ENCODE results near the gene TNNT2. TPM values are rescaled to one million over a fixed set of nuclear protein-coding genes. Genes with fewer than 3 reads are reported as not detected.

Gene TNNT2
- total RNA-seq, 4 donors from 2014 or later = 2.0 to 2.4 (median 2.1) TPM; not detected in 1

- TF ChIP-seq, protein P1, sequence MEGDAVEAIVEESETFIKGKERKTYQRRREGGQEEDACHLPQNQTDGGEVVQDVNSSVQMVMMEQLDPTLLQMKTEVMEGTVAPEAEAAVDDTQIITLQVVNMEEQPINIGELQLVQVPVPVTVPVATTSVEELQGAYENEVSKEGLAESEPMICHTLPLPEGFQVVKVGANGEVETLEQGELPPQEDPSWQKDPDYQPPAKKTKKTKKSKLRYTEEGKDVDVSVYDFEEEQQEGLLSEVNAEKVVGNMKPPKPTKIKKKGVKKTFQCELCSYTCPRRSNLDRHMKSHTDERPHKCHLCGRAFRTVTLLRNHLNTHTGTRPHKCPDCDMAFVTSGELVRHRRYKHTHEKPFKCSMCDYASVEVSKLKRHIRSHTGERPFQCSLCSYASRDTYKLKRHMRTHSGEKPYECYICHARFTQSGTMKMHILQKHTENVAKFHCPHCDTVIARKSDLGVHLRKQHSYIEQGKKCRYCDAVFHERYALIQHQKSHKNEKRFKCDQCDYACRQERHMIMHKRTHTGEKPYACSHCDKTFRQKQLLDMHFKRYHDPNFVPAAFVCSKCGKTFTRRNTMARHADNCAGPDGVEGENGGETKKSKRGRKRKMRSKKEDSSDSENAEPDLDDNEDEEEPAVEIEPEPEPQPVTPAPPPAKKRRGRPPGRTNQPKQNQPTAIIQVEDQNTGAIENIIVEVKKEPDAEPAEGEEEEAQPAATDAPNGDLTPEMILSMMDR (IDR thresholded peaks at IDR 0.05) = no peak
- peak; percentile 34 for ATAC-seq (ENCODE audit: low FRiP score)
- DNase-seq (ENCODE audit: low spot score) = no peak
These were observed 27.4 kb upstream of the TNNT2 start for GRCh38 chr1:201404722-201405483.

- no peak for DNase-seq (ENCODE audit: low spot score)
- TF ChIP-seq, protein P1 (IDR thresholded peaks at IDR 0.05) = no peak
- no peak for ATAC-seq (ENCODE audit: low FRiP score)
These were observed 26.6 kb upstream of the TNNT2 start for GRCh38 chr1:201404055-201404454.

GRCh38 chr1:201403359-201403758 lies 25.9 kb upstream of the TNNT2 start:
- ATAC-seq (ENCODE audit: low FRiP score) (no peak), DNase-seq (ENCODE audit: low spot score) (no peak)
- TF ChIP-seq, protein P1 (IDR thresholded peaks at IDR 0.05) = no peak

GRCh38 chr1:201401700-201402099 lies 24.2 kb upstream of the TNNT2 start:
- ATAC-seq (ENCODE audit: low FRiP score) = no peak
- TF ChIP-seq, protein P1 (IDR thresholded peaks at IDR 0.05) = no peak
- no peak for DNase-seq (ENCODE audit: low spot score)

DNA sequence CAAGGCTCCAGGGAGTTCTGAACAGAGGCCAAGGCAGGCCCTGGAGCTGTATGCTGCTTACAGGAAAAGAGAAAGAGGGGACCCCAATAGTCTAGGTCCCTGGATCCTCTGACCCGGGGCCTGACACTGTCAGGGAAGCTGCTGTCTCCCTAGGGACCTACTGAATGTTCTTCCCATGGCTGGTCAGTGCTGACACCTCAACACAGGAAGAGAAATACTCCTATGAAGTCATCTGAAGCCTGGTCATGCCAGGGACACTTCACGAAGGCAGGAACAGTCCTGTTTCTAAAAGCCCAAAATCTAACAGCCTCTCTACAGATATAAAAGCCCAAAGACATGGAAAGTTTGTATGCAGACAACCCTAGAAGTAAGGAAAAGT lies 23.4 kb upstream of the TNNT2 start:
- ATAC-seq (ENCODE audit: low FRiP score) (no peak), DNase-seq (ENCODE audit: low spot score) (no peak)
- TF ChIP-seq, protein P1 (IDR thresholded peaks at IDR 0.05) = no peak

GRCh38 chr1:201400212-201400851 lies 22.9 kb upstream of the TNNT2 start:
- TF ChIP-seq, protein P1 (IDR thresholded peaks at IDR 0.05) = no peak
- DNase-seq (ENCODE audit: low spot score) (no peak), ATAC-seq (ENCODE audit: low FRiP score) (no peak)
